Breast epithelium (tissue), 4 donors: ENCODE results near the gene RHOT2. TPM values are rescaled to one million over a fixed set of nuclear protein-coding genes. Genes with fewer than 3 reads are reported as not detected.

Source experiments
- DNase-seq, 2 donors: peaks; one replicate each; pipeline ENCODE4 v3.0.0-alpha.2; 2019; ENCODE audit warnings: low spot score in 2 of 2
- H3K27ac ChIP-seq, 2 donors: fragments of 200-600 bp; sonication (generic) in 1 of 2; one replicate each; pipeline ENCODE4 v1.5.1; 2016 to 2019; ENCODE audit warnings: mild to moderate bottlenecking in 1 of 2
- H3K27me3 ChIP-seq, 2 donors: fragments of 200-600 bp; sonication (generic) in 1 of 2; one replicate each; pipeline versions ENCODE4 v1.5.1 to v1.6.0; 2017 to 2019; ENCODE audit warnings: control low read depth in 1 of 2, mild to moderate bottlenecking in 1 of 2
- H3K36me3 ChIP-seq: fragments of 200-600 bp; one replicate; pipeline ENCODE4 v1.5.1; 2019
- H3K4me1 ChIP-seq, 2 donors: fragments of 200-600 bp; sonication (generic); one replicate each; pipeline ENCODE4 v1.5.1; 2016 to 2019; ENCODE audit warnings: control low read depth in 1 of 2
- H3K4me3 ChIP-seq, 3 donors: fragments of 200-600 bp; sonication (generic); 1 replicate in 2 of 3; 2 replicates in 1 of 3; pipeline ENCODE4 v1.5.1; 2016 to 2019; ENCODE audit warnings: mild to moderate bottlenecking in 3 of 3, moderate library complexity in 2 of 3
- H3K9me3 ChIP-seq, 2 donors: fragments of 200-600 bp; sonication (generic) in 1 of 2; one replicate each; pipeline ENCODE4 v1.5.1; 2016 to 2019; ENCODE audit warnings: control low read depth in 1 of 2
- POLR2A ChIP-seq: fragments of 450-650 bp; IDR thresholded peaks from one replicate; pipeline ENCODE4 v1.6.1; 2016; ENCODE audit warnings: antibody characterized with exemption, mild to moderate bottlenecking, moderate library complexity
- POLR2AphosphoS5 ChIP-seq, 3 donors: sonication (generic); formaldehyde crosslinking; IDR thresholded peaks; one replicate each; pipeline ENCODE4 v1.6.1; 2017; ENCODE audit warnings: antibody characterized with exemption in 3 of 3
- intact Hi-C: fragments of 100-400 bp; cut with DNase I; formaldehyde crosslinking; loops from one replicate; pipeline ENCODE4 v1.15.1; 2023; ENCODE audit warnings: low total_unique reads
- total RNA-seq, 3 donors: library from RNA; depleted of rRNA; stranded (reverse); fragments of >200 nt; gene quantifications; one replicate each; pipeline ENCODE4 v1.1.0, GENCODE V29; 2016
- TF ChIP-seq, protein P1 (sequence below), 3 donors: fragments of 450-650 bp; IDR thresholded peaks; one replicate each; pipeline ENCODE4 v1.5.1; 2016 to 2017; ENCODE audit warnings: antibody characterized with exemption in 3 of 3, mild to moderate bottlenecking in 3 of 3, moderate library complexity in 3 of 3

RHOT2 gene
- total RNA-seq, 3 donors from 2014 or later: 39.4 to 90.8 (median 66.9) TPM

DNA sequence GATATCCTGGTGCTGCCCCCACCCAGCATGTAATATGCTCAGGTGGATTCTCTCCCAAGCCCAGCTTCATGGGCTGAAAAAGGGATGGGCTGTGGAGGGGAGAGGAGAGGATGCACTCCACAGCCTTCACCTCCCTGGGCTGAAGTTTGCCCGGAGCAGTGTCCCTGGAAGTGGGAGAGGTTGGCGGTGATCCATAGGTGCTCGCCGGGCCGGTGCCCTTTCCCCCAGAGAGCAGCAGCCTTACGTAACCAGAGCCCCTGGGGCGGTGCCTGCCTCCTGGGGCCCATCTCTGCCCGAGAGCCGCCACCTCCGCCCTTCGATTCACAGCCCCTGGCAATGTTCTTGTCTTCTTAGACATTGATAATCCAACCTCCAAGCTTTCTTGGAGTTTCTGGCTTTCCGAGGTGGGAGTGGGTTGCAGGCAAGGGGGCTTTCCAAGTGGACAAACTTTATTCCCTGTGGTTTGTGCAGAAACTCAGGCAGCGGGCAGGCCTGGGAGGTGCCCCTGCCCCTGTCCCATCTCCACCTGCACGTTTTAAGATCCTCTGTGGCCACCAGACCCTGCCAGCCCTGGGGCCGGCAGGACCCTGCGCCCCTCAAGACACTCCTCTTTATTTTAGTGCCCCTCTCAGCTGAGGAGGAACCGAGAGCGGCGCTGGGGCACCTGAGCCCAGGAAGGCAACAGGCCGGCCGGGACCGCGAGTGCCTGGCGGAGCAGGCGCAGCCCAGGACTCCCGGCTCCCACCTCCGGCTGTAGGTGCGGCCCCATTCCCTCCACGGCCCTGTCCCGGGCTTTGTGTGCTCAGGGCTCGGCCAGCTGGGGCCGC lies 21.9 kb upstream of the RHOT2 start:
- peaks cover 12 to 39% of the 10 kb centered on the region in 2 donors for H3K4me1 ChIP-seq
- H3K27me3 ChIP-seq: no peaks in the 10 kb centered on the region
- no peaks in the 10 kb centered on the region for H3K36me3 ChIP-seq
- DNase-seq: no peak
- H3K9me3 ChIP-seq: no peaks in the 10 kb centered on the region
- intact Hi-C loops: no loop called here
- peak overlapping the region; percentile 21 to 94 for H3K27ac ChIP-seq
- no peak overlapping the region for H3K4me3 ChIP-seq
- TF ChIP-seq, protein P1, sequence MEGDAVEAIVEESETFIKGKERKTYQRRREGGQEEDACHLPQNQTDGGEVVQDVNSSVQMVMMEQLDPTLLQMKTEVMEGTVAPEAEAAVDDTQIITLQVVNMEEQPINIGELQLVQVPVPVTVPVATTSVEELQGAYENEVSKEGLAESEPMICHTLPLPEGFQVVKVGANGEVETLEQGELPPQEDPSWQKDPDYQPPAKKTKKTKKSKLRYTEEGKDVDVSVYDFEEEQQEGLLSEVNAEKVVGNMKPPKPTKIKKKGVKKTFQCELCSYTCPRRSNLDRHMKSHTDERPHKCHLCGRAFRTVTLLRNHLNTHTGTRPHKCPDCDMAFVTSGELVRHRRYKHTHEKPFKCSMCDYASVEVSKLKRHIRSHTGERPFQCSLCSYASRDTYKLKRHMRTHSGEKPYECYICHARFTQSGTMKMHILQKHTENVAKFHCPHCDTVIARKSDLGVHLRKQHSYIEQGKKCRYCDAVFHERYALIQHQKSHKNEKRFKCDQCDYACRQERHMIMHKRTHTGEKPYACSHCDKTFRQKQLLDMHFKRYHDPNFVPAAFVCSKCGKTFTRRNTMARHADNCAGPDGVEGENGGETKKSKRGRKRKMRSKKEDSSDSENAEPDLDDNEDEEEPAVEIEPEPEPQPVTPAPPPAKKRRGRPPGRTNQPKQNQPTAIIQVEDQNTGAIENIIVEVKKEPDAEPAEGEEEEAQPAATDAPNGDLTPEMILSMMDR (IDR thresholded peaks at IDR 0.05): no peak
- TF ChIP-seq POLR2A (no peak), POLR2AphosphoS5 (IDR thresholded peaks at IDR 0.05) (no peak)

- no peak for TF ChIP-seq POLR2AphosphoS5 (IDR thresholded peaks at IDR 0.05)
- TF ChIP-seq, protein P1 (IDR thresholded peaks at IDR 0.05): no peak
- no peak for TF ChIP-seq POLR2A
- H3K27ac ChIP-seq: peak overlapping the region; percentile 33 to 94
- H3K36me3 ChIP-seq: no peaks in the 10 kb centered on the region
- no peaks in the 10 kb centered on the region for H3K27me3 ChIP-seq
- intact Hi-C loops: no loop called here
- H3K9me3 ChIP-seq: no peaks in the 10 kb centered on the region
- no peak overlapping the region for H3K4me3 ChIP-seq
- H3K4me1 ChIP-seq: peaks cover 12 to 39% of the 10 kb centered on the region in 2 donors
- DNase-seq: no peak
Observed at GRCh38 chr16:646679-647172, 21.2 kb upstream of the RHOT2 start.

- no peak for TF ChIP-seq POLR2A
- no peak for TF ChIP-seq POLR2AphosphoS5 (IDR thresholded peaks at IDR 0.05)
- TF ChIP-seq, protein P1 (IDR thresholded peaks at IDR 0.05): no peak
- no peak for DNase-seq
- Histone ChIP-seq H3K4me1 (peaks cover 12 to 39% of the 10 kb centered on the region in 2 donors), H3K4me3 (peak overlapping the region in 1 of 3 donors; percentile 80), H3K27me3 (no peaks in the 10 kb centered on the region), H3K9me3 (no peaks in the 10 kb centered on the region), H3K27ac (peak overlapping the region; percentile 89 to 94), H3K36me3 (no peaks in the 10 kb centered on the region)
- intact Hi-C loops: no loop called here
Observed at GRCh38 chr16:647173-647902, 20.6 kb upstream of the RHOT2 start.

- peak overlapping the region; percentile 89 to 94 for H3K27ac ChIP-seq
- H3K27me3 ChIP-seq: no peaks in the 10 kb centered on the region
- DNase-seq: no peak
- intact Hi-C loops: no loop called here
- TF ChIP-seq, protein P1 (IDR thresholded peaks at IDR 0.05): peak in 2 of 3 donors; percentile 17 to 32
- TF ChIP-seq POLR2A: no peak
- no peaks in the 10 kb centered on the region for H3K36me3 ChIP-seq
- H3K4me3 ChIP-seq: peak overlapping the region; percentile 68 to 85 (median 80)
- H3K9me3 ChIP-seq: no peaks in the 10 kb centered on the region
- peaks cover 12 to 33% of the 10 kb centered on the region in 2 donors for H3K4me1 ChIP-seq
Observed at GRCh38 chr16:648071-648780, 19.7 kb upstream of the RHOT2 start.
